IPS-18a (cell line): Measurements from ENCODE around the gene FSIP1.

ENCODE experiments used
- H3K27ac ChIP-seq: one replicate; pipeline ENCODE4 v1.5.1; 2013; ENCODE audit warnings: low read length
- H3K27me3 ChIP-seq: one replicate; pipeline ENCODE4 v1.6.1; 2013; ENCODE audit warnings: mild to moderate bottlenecking, low read length; ENCODE audit not compliant: control insufficient read depth, insufficient read depth
- H3K36me3 ChIP-seq: one replicate; pipeline ENCODE4 v1.6.1; 2013; ENCODE audit warnings: low read depth, low read length; ENCODE audit not compliant: control insufficient read depth
- H3K4me1 ChIP-seq: one replicate; pipeline ENCODE4 v1.6.1; 2013; ENCODE audit warnings: low read depth, low read length; ENCODE audit not compliant: control insufficient read depth
- H3K4me3 ChIP-seq: one replicate; pipeline ENCODE4 v1.5.1; 2013; ENCODE audit warnings: low read length
- H3K9ac ChIP-seq: one replicate; pipeline ENCODE4 v1.6.1; 2013; ENCODE audit warnings: mild to moderate bottlenecking, low read length, moderate library complexity
- H3K9me3 ChIP-seq: one replicate; pipeline ENCODE4 v1.6.1; 2013; ENCODE audit warnings: low read depth, low read length; ENCODE audit not compliant: control insufficient read depth

Gene FSIP1

DNA sequence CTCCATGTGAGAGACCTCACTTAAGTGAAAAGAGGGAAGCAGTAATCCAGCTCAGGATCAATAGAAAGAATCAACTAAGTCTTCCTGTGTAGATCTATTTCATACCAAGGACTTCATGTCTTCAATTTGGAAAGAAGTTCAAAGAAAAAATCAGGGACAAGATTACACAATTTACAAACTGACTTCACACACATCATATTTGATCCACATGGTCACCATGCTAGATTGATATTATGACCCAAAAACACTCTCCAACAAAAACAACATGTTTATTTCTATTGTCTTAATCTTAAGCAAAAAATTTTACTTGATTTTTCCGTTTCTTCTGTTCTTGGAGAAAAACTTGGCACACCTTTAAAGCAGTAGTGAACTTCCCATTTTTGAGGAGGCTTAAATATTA lies 125.5 kb downstream of the FSIP1 start:
- Histone ChIP-seq H3K4me1 (no peaks in the 10 kb centered on the region), H3K27ac (no peak overlapping the region), H3K9me3 (no peaks in the 10 kb centered on the region), H3K36me3 (no peaks in the 10 kb centered on the region), H3K27me3 (no peaks in the 10 kb centered on the region), H3K9ac (no peak overlapping the region), H3K4me3 (no peak overlapping the region)

DNA sequence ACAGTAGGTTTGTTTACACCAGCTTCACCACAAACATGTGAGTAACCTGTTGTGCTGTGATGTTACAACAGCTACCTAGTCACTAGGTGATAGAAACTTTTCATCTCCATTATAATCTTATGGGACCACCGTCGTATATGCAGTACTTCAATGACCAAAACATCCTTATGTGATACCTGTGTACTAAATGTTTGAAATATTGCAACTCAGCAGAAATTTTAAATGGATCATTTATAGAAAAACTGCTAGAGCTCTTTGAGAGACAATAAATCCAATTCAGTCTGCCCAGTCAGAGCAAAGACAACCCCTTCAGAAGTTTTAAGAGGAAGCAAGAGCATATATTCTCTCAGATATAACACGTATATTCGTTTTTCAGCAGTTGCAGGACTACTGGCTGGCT lies 128.3 kb downstream of the FSIP1 start:
- Histone ChIP-seq H3K27me3 (no peaks in the 10 kb centered on the region), H3K9me3 (no peaks in the 10 kb centered on the region), H3K36me3 (no peaks in the 10 kb centered on the region)

DNA sequence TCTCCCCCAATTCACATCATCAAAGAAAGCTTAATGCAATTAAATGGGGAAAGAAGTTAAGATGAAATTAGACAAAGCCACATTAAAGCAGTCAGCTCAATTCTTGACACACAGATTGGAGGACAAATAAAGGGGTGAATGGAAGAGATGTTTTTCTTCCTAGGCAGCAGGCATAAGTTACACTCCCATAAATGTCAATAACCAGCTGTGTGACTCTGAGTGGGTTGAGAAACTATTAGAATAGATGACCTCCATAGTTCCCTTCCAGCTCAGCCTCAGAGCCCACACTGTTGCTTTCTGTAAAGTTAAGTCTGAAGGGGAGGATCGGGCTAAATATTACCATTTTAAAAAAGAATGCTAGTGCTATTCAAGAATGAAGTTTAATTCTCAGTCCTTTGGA lies 130.8 kb downstream of the FSIP1 start:
- H3K4me1 ChIP-seq = no peaks in the 10 kb centered on the region
- H3K27me3 ChIP-seq = no peaks in the 10 kb centered on the region
- no peak overlapping the region for H3K4me3 ChIP-seq
- H3K27ac ChIP-seq = no peak overlapping the region
- no peaks in the 10 kb centered on the region for H3K36me3 ChIP-seq
- no peaks in the 10 kb centered on the region for H3K9me3 ChIP-seq
- H3K9ac ChIP-seq = no peak overlapping the region

More for the DNA sequence above, 128.3 kb downstream of the FSIP1 start:
- H3K4me1 ChIP-seq = no peaks in the 10 kb centered on the region
- H3K27ac ChIP-seq = no peak overlapping the region
- no peak overlapping the region for H3K4me3 ChIP-seq
- no peak overlapping the region for H3K9ac ChIP-seq

DNA sequence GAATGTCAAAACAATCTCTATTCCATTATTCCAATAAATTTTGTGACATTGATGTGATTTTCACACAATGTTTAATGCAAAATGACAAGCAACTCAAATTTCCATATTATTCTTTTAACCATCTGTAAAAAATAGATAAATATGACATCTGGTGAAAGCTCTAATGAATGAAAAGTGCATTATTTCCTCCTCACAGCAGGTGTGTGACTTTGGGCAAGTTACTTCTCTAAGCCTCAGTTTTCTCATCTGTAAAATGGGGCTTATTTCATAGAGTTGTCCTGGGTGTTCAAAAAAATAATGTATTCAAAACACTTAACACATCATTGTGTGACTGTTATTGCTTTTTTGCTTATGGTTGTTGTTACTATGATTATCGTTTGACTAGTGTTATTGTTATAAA lies 131.3 kb downstream of the FSIP1 start:
- H3K9me3 ChIP-seq = no peaks in the 10 kb centered on the region
- H3K36me3 ChIP-seq = no peaks in the 10 kb centered on the region
- H3K4me3 ChIP-seq = no peak overlapping the region
- no peak overlapping the region for H3K9ac ChIP-seq
- no peaks in the 10 kb centered on the region for H3K4me1 ChIP-seq
- H3K27ac ChIP-seq = no peak overlapping the region
- no peaks in the 10 kb centered on the region for H3K27me3 ChIP-seq

DNA sequence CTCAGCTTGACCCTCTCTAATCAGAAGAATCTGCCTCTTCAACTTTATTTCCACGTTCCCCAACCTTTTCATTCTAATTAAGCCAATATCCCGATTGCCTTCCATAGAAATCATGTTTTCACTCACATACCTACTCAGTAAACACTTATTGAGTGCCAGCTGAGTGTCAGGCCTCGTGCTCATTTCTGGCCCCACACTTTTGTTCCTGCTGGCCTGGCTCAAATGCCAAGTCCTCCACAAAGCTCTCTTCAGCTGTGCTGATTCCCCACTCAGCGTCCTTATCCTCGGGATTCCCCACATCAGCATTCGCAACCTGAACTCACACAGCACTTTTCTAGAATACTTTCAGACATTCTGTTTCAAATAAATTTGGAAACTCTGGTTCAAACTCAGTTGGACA lies 132.9 kb downstream of the FSIP1 start:
- H3K4me1 ChIP-seq = no peaks in the 10 kb centered on the region
- no peak overlapping the region for H3K27ac ChIP-seq
- no peak overlapping the region for H3K4me3 ChIP-seq
- H3K27me3 ChIP-seq = no peaks in the 10 kb centered on the region
- no peaks in the 10 kb centered on the region for H3K36me3 ChIP-seq
- H3K9me3 ChIP-seq = no peaks in the 10 kb centered on the region
- H3K9ac ChIP-seq = no peak overlapping the region

DNA sequence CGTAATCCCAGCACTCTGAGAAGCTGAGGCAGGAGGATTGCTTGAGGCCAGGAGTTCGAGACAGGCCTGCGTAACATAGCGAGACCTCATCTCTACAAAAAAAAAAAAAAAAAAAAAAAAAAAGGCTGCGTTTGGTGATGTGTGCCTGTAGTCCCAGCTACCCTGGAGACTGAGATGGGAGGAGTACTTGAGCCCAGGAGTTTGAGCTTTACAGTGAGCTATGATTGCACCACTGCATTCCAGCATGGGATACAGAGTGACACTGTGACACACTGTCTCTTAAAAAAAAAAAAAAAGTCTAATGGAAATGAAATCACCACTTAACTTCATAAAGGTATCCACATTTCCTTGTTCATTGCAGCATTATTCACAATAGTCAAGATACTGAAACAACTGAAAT lies 136.2 kb downstream of the FSIP1 start:
- H3K4me3 ChIP-seq = no peak overlapping the region
- H3K4me1 ChIP-seq = peaks cover 13% of the 10 kb centered on the region
- no peak overlapping the region for H3K27ac ChIP-seq
- H3K36me3 ChIP-seq = no peaks in the 10 kb centered on the region
- H3K9me3 ChIP-seq = no peaks in the 10 kb centered on the region
- H3K9ac ChIP-seq = no peak overlapping the region
- H3K27me3 ChIP-seq = no peaks in the 10 kb centered on the region

DNA sequence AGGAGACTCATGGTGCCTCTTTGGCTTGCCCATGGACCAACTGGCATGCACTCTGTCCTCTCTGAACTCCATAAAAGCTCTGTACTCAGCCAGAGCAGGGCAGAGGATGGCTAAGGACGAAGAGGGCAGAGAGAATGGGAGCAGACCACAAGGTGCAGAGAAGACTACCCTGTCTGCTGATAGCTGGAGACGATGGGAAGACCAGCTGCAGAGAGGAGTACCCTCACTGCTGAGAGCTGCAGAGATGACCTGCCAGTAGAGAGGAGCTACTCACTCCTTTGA lies 136.7 kb downstream of the FSIP1 start:
- Histone ChIP-seq H3K4me1 (peaks cover 13% of the 10 kb centered on the region), H3K9ac (no peak overlapping the region), H3K27me3 (no peaks in the 10 kb centered on the region)

DNA sequence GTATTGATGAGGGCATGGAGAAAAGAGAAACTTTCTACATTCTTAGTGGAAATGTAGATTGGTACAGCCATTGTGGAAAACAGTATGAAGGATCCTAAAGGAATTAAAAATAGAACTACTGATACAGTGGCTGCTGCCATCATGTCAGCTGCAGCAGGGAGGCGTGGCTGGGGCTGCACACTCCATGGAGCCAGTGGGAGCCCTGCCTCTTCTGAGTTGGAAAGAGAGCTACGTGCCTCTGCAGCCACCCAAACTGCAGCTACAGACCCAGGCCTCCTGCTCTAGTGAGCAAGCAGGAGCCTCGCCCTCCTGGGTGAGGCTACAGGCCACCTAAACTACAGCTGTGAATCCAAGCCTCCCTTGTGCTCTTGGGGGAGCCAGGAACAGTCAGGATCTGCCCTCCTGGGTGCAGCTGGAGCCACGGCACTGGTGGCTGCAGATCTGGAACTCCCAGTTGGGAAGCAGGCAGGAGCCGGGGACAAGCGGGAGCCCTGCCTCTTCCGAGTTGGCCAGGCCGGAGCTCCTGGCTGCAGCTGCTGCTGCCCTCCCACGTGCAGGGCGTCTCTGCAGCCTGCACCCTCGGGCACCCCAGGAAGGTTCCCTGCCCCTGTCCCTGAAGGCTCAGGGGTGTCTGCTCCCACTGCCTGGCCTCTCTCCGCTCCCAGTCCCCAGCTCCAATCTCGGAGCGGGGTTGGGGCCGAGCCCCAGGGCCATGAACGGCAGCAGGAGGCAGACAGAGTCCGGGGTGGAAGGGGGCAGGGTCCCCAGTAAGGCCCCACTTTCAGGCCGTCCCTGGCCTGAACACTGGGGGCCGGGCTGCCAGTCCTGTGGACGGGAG lies 137.3 kb downstream of the FSIP1 start:
- Histone ChIP-seq H3K4me1 (peaks cover 13% of the 10 kb centered on the region), H3K27ac (no peak overlapping the region), H3K4me3 (no peak overlapping the region), H3K36me3 (no peaks in the 10 kb centered on the region), H3K9me3 (no peaks in the 10 kb centered on the region), H3K9ac (no peak overlapping the region), H3K27me3 (no peaks in the 10 kb centered on the region)

More for the DNA sequence above, 136.7 kb downstream of the FSIP1 start:
- Histone ChIP-seq H3K36me3 (no peaks in the 10 kb centered on the region), H3K27ac (no peak overlapping the region), H3K9me3 (no peaks in the 10 kb centered on the region), H3K4me3 (no peak overlapping the region)

DNA sequence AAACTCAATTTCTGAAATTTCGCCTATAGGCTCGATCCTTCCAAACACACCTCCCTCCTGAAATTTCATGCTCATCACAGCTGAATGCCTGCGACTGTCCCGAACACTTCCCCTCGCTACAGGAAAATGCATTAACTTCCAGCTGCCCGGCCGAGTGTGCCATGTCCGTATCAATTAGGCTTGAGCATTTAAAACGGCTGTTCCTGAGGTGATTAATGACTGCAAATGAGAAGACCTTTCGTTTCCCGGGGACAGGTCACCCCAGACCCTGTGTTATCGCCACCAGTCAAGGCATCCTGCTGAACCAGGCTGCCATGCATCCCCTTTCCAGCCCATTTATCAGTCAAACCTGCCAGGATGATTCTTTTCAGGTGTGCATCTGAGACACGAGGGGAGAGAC lies 138.5 kb downstream of the FSIP1 start:
- no peaks in the 10 kb centered on the region for H3K36me3 ChIP-seq
- H3K27ac ChIP-seq = no peak overlapping the region

DNA sequence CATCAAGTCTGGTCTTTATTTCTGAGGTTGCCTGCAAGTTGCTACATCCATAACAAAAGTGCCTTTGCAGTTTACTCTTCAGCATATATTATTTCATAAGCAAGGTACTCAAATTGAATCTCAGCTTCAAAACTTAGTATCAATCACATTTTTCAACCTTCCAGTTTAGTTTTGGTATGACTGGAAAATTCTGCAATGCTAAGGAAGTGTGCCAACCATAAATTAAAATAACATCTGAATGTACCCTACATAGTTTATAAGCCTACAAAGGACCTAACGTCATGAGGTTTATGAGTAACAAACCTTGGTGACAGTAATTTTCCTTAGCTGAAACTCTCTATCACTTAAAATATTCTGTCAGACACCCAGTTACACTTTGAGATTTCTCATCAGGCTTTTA lies 138.9 kb downstream of the FSIP1 start:
- no peaks in the 10 kb centered on the region for H3K9me3 ChIP-seq
- peaks cover 13% of the 10 kb centered on the region for H3K4me1 ChIP-seq
- H3K36me3 ChIP-seq = no peaks in the 10 kb centered on the region
- H3K9ac ChIP-seq = no peak overlapping the region
- no peaks in the 10 kb centered on the region for H3K27me3 ChIP-seq
- H3K27ac ChIP-seq = no peak overlapping the region
- no peak overlapping the region for H3K4me3 ChIP-seq

More for the DNA sequence above, 138.5 kb downstream of the FSIP1 start:
- Histone ChIP-seq H3K9me3 (no peaks in the 10 kb centered on the region), H3K4me1 (peaks cover 13% of the 10 kb centered on the region), H3K27me3 (no peaks in the 10 kb centered on the region), H3K4me3 (no peak overlapping the region), H3K9ac (no peak overlapping the region)

DNA sequence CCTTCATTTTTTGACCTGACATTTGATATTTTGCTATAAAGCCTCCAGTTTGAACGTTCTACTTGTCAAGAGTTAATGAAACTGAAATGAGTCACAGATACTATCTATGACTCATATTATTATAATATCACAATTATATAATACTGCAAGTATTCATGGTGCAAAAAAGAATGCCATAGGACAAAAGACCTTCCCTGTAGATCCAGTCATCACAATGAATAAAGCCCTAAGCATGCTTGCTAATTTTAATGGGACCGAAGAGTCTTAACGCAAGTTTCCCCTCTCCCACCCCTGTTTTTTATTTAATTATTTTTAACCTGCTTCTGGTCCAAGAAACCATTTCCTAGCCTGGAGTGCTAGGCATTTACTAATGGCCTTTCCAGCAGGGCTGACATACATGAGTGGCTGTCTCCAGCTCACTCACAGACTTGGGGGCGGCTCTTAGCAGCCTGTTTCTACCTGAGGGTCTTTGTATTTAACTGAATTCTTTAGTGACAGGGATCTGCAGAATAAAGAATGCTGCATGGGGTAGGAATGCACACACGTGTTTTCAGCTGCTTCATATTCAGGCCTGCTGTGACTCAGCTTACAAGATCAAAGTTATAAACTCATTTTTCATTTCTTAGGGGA lies 140.5 kb downstream of the FSIP1 start:
- H3K9ac ChIP-seq = no peak overlapping the region

More for the DNA sequence above, 140.5 kb downstream of the FSIP1 start:
- Histone ChIP-seq H3K4me3 (no peak overlapping the region), H3K9me3 (no peaks in the 10 kb centered on the region), H3K4me1 (peaks cover 13% of the 10 kb centered on the region), H3K27me3 (no peaks in the 10 kb centered on the region), H3K36me3 (no peaks in the 10 kb centered on the region), H3K27ac (no peak overlapping the region)
